Right hindlimb (tissue), 1 donor: ENCODE data around the gene VIPAS39.

Source experiments
- DNase-seq: peaks from one replicate; pipeline ENCODE4 v3.0.0-alpha.2; 2018

VIPAS39 gene

DNA sequence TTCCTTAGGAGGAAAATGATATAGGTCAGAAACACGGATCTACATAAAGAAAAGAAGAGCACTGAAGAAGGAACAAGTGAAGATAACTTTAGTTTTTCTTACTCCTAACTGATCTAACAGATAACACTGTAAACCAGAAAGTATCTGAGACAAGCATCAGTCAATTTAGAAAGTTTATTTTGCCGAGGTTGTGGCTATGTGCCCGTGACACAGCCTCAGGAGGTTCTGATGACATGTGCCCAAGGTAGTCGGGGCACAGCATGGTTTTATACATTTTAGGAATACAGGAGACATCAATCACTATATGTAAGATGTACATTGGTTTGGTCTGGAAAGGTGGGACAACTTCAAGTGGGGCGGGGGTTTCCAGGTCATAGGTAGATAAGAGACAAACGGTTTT is 57.2 kb downstream of the VIPAS39 start:
- DNase-seq, result no peak

DNA sequence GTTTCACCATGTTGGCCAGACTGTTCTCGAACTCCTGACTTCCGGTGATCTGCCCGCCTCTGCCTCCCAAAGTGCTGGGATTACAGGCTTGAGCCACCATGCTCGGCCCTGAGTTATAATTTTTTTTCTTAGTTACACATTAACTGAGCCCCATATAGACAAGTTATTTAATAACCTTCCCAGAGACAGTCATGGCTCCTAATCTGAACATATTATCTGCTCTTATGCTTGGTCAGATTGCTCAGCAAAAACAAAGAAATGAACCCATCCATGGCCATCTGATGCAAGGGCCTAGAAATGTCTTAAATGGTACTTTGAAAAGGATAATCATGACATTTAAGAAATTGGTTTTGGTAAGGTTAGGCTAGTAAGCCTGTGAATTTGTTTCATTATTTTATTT is 67.2 kb downstream of the VIPAS39 start:
- DNase-seq, result no peak

DNA sequence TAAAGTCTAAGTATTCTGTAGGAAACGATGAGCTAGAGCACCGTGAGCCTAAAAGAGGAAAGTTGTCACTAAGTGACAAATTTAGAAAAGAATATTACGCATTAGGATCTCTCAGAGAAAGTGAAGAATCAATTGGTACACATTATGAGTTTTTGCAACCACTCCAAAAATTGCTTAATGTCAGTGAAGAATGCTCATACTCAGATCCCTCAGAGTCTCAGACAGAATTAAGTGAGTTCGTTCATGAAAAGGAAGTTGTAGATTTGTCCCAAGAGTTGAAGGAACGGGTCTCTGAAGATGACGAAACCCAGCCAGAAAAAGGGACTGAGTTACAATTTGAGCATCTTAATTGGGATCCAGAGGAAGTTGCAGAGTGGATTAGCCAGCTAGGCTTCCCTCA is 78.7 kb downstream of the VIPAS39 start:
- DNase-seq, result no peak

DNA sequence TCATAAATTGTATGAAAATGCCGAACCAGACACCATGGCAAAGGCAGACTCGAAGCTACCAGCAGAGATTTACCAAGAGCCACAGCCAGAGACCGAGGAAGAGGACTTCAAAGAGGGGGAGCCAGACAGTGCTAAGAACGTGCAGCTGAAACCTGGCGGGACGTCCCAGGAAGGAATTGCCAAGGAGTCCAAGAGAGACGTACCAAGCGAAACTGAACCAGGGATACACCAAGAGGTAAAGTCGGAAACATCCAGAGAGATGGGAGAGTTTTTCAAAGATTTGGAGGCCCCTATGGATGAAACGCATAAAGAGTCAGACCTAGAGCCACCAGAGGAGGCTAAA is 79.9 kb downstream of the VIPAS39 start:
- DNase-seq, result no peak

DNA sequence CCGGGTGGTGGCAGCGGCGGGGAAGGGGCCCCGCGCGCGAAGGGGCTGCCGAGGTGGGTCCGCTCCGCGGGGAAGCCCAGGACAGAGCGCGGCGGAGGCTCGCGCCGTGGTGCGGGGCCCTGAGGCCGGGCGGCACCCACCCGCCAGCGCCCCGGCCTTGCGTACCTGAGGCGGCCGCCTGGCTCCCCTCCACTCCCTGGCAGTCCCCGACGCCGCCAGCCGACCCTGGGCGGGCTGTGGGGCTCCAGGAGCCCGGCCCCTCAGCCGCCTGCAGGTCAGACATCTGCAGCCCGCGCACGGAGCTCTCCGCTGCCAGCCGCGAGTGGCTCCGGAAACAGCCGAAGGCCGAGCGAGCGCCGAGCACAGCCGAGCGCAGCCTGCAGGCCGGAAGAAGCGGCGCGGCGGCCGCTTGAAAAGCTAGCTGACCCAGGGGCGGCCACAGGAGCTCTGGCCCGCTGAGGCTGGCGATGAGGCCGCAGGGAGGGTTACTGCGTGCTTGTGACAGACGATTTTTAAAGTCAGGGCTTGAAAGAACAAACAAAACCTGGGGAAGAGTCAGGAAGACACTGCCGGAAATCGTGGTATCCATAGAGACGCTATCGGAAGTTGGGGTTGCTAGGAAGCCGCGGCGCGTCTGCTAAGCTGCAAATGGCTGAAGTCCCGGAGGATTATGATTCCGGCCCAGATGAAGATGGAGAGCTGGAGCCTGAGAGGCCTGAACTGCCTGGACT is 80.5 kb downstream of the VIPAS39 start, which contains the start of the genes SAMD15 and TMED8:
SAMD15 (plus strand) TSS at position 609 of the 731 bp plus-strand sequence; CDS start at position 649, 40 bp downstream.
TMED8 (minus strand) TSS at position 324 of the 731 bp plus-strand sequence; CDS start at position 283, 41 bp downstream.
- peak; percentile 94 for DNase-seq
